ENCODE results near the gene ETHE1. TPM values are rescaled to one million over a fixed set of nuclear protein-coding genes. Genes with fewer than 3 reads are reported as not detected.
A peak's percentile ranks its signal among the peaks of the same experiment; 100 is the strongest.

Gene ETHE1
- polyA plus RNA-seq, 3 donors: 71.2 to 135 (median 111) TPM

DNA sequence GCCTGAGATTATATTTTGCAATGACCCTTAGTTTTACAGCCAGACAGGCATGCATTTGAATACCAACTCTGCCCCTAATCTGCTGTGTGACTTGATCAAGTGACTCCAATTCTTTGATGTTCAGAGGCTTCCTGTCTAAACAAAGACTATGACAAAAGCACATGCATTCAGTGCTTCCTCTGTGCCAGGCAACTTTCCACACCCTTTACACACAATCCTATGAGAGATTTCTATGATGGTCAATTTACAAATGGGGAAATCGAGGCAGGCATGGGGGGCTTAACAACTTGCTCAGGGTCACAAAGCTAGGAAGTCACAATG, 57.9 kb downstream of the ETHE1 start:
- Mint-ChIP-seq H3K27ac (peak overlapping the region in 2 of 7 donors; percentile 40 to 45), H3K4me3 (no peak overlapping the region), H3K9me3 (peaks cover 0 to 3% (median 0%) of the 10 kb centered on the region in 7 donors), H3K4me1 (peaks cover 45% of the 10 kb centered on the region), H3K36me3 (peaks cover 2 to 6% of the 10 kb centered on the region in 2 donors), H3K27me3 (ENCODE audit: low read depth in 3 of 3) (peaks cover 10 to 16% (median 13%) of the 10 kb centered on the region in 3 donors)
- Histone ChIP-seq H3K4me2 (replicated peaks; ENCODE audit: extremely low read depth, low read length, poor library complexity, severe bottlenecking) (no peak overlapping the region), H3K4me1 (ENCODE audit: control insufficient read depth in 1 of 2, insufficient read depth in 2 of 2, low read length in 2 of 2) (peaks cover 45 to 46% of the 10 kb centered on the region in 2 donors), H3K27me3 (ENCODE audit: control insufficient read depth in 2 of 2, insufficient read depth in 2 of 2, low read length in 2 of 2) (no peaks in the 10 kb centered on the region), H3K27ac (ENCODE audit: low read depth in 1 of 2, low read length in 2 of 2) (no peak overlapping the region), H3K9me3 (replicated peaks in 1 of 2; ENCODE audit: control insufficient read depth in 1 of 2, insufficient read depth in 1 of 2, low read length in 2 of 2) (no peaks in the 10 kb centered on the region), H3K36me3 (replicated peaks in 1 of 2; ENCODE audit: control insufficient read depth in 1 of 2, insufficient read depth in 2 of 2, low read length in 2 of 2) (no peaks in the 10 kb centered on the region), H3K4me3 (replicated peaks in 1 of 3; ENCODE audit: low read depth in 2 of 3, low read length in 3 of 3) (no peak overlapping the region), H3K9ac (ENCODE audit: insufficient read depth, low read length, poor library complexity, severe bottlenecking) (no peak overlapping the region), H2AFZ (ENCODE audit: insufficient read depth, low read depth, low read length, poor library complexity, severe bottlenecking) (no peak overlapping the region), H4K20me1 (ENCODE audit: insufficient read depth, low read length) (no peaks in the 10 kb centered on the region), H3K79me2 (ENCODE audit: insufficient read depth, low read length) (no peaks in the 10 kb centered on the region)
- no peak for DNase-seq
- intact Hi-C loops (cut with micrococcal nuclease): no loop called here
- no CpG with 5 or more reads among the region's 1 CpG for WGBS (ENCODE audit: insufficient coverage)
- TF ChIP-seq, protein P1, sequence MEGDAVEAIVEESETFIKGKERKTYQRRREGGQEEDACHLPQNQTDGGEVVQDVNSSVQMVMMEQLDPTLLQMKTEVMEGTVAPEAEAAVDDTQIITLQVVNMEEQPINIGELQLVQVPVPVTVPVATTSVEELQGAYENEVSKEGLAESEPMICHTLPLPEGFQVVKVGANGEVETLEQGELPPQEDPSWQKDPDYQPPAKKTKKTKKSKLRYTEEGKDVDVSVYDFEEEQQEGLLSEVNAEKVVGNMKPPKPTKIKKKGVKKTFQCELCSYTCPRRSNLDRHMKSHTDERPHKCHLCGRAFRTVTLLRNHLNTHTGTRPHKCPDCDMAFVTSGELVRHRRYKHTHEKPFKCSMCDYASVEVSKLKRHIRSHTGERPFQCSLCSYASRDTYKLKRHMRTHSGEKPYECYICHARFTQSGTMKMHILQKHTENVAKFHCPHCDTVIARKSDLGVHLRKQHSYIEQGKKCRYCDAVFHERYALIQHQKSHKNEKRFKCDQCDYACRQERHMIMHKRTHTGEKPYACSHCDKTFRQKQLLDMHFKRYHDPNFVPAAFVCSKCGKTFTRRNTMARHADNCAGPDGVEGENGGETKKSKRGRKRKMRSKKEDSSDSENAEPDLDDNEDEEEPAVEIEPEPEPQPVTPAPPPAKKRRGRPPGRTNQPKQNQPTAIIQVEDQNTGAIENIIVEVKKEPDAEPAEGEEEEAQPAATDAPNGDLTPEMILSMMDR (IDR thresholded peaks at IDR 0.05): no peak

DNA sequence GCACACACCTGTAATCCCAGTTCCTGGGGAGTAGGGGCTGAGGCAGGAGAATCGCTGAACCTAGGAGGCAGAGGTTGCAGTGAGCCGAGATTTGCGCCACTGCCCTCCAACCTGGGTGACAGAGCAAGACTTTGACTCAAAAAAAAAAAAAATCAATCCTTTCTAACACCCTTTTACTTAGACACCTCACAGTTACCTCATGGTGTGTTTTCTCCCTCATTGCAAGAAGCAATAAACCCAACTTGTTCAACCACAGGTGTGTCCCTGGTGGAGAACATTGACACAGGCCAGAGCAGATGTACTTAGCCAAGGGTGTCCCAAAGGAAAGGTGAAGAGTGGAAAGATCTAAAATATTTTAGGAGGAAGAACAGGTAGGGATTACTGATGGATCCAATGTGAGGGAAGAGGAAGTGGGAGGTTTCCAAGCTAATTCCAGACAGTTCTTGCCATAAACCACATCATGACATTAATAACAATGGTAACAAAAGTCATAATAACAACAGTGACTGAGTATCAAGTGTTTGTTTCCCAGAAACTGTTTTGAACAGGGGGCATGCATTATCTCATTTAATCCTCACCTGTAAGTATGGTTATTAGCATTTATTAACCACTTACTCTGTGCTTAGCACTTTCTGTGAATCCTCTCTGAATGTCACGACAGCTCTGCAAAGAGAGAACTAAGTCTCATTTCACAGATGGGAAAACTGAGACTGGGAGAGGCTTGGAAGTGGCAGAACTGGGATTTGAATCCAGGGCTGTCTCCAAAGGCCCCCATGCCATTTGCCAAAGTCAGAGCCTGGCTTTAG, 58.4 kb downstream of the ETHE1 start:
- TF ChIP-seq, protein P1 (IDR thresholded peaks at IDR 0.05): no peak
- H3K36me3 Mint-ChIP-seq: peaks cover 0 to 5% of the 10 kb centered on the region in 2 donors
- Histone ChIP-seq H3K27me3 (ENCODE audit: control insufficient read depth in 2 of 2, insufficient read depth in 2 of 2, low read length in 2 of 2) (no peaks in the 10 kb centered on the region), H3K4me1 (ENCODE audit: control insufficient read depth in 1 of 2, insufficient read depth in 2 of 2, low read length in 2 of 2) (peaks cover 48 to 51% of the 10 kb centered on the region in 2 donors), H2AFZ (ENCODE audit: insufficient read depth, low read depth, low read length, poor library complexity, severe bottlenecking) (no peak overlapping the region), H3K36me3 (replicated peaks in 1 of 2; ENCODE audit: control insufficient read depth in 1 of 2, insufficient read depth in 2 of 2, low read length in 2 of 2) (no peaks in the 10 kb centered on the region), H3K27ac (ENCODE audit: low read depth in 1 of 2, low read length in 2 of 2) (no peak overlapping the region), H3K9ac (ENCODE audit: insufficient read depth, low read length, poor library complexity, severe bottlenecking) (no peak overlapping the region), H3K4me3 (replicated peaks in 1 of 3; ENCODE audit: low read depth in 2 of 3, low read length in 3 of 3) (peak overlapping the region in 1 of 3 experiments; percentile 21), H3K79me2 (ENCODE audit: insufficient read depth, low read length) (no peaks in the 10 kb centered on the region), H4K20me1 (ENCODE audit: insufficient read depth, low read length) (no peaks in the 10 kb centered on the region), H3K9me3 (replicated peaks in 1 of 2; ENCODE audit: control insufficient read depth in 1 of 2, insufficient read depth in 1 of 2, low read length in 2 of 2) (no peaks in the 10 kb centered on the region), H3K4me2 (replicated peaks; ENCODE audit: extremely low read depth, low read length, poor library complexity, severe bottlenecking) (no peak overlapping the region)
- H3K4me3 Mint-ChIP-seq: no peak overlapping the region
- peaks cover 45% of the 10 kb centered on the region for H3K4me1 Mint-ChIP-seq
- 100% methylated on average over 3 of the region's 4 CpGs for WGBS (ENCODE audit: insufficient coverage)
- H3K27ac Mint-ChIP-seq: peak overlapping the region in 6 of 7 donors; percentile 48 to 85 (median 78)
- H3K9me3 Mint-ChIP-seq: peaks cover 0 to 3% (median 0%) of the 10 kb centered on the region in 7 donors
- intact Hi-C loops (cut with micrococcal nuclease): no loop called here
- no peak for DNase-seq
- H3K27me3 Mint-ChIP-seq (ENCODE audit: low read depth in 3 of 3): peaks cover 10 to 13% (median 13%) of the 10 kb centered on the region in 3 donors

Measured in CD14-positive monocyte (primary cell).